Endothelial cell of umbilical vein (primary cell): ENCODE results near the gene LPAR5.

Experiments
- EZH2 ChIP-seq: IDR thresholded peaks from 2 replicates; pipeline ENCODE4 v1.6.1; 2012; ENCODE audit warnings: borderline replicate concordance, low read depth, mild to moderate bottlenecking, moderate library complexity, low read length, inconsistent platforms; ENCODE audit not compliant: severe bottlenecking
- FOS ChIP-seq: IDR thresholded peaks from 2 replicates; pipeline ENCODE4 v1.6.1; 2011; ENCODE audit warnings: mild to moderate bottlenecking, low read length, moderate library complexity, borderline replicate concordance; ENCODE audit not compliant: insufficient read depth
- POLR2A ChIP-seq: IDR thresholded peaks from 2 replicates; pipeline ENCODE4 v1.6.1; 2012; ENCODE audit warnings: low read depth, mild to moderate bottlenecking, control low read depth, low read length
- POLR2AphosphoS5 ChIP-seq: IDR thresholded peaks from 2 replicates; pipeline ENCODE4 v1.6.1; 2012; ENCODE audit warnings: low read depth, mild to moderate bottlenecking, control low read depth, low read length, moderate library complexity; ENCODE audit not compliant: insufficient read depth
- TF ChIP-seq, protein P1 (sequence below), 2 donors: IDR thresholded peaks; 1 replicate in 1 of 2; 2 replicates in 1 of 2; pipeline ENCODE4 v1.5.1; 2011; ENCODE audit warnings: low read length in 2 of 2, mild to moderate bottlenecking in 2 of 2, moderate library complexity in 2 of 2, control low read depth in 1 of 2, inconsistent platforms in 1 of 2, low read depth in 1 of 2; ENCODE audit not compliant: insufficient read depth in 1 of 2; ENCODE audit errors: extremely low read depth in 1 of 2
- TF ChIP-seq, protein P2 (sequence below): IDR thresholded peaks from 2 replicates; pipeline ENCODE4 v1.6.1; 2011; ENCODE audit not compliant: insufficient read depth, insufficient read length

DNA sequence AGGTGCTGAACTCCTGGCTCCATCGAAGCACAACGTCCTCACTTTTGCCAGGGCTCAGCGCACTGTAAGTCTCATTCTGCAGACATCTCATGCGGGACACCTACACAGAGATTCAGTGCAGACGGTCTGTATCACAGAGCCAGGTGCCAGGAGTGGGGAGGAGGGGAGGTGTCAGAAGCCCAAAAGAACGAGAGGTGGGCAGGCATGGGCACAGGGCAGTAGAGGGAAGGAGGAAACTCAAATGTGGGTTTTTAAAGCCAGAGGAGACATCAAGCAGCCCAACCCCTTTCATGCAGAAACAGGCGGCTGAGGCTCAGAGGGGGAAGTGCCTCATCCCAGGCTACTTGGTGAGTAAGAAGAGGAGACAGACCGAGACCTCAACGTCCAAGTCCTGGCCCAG is 2.5 kb upstream of the LPAR5 start:
- TF ChIP-seq, protein P1, sequence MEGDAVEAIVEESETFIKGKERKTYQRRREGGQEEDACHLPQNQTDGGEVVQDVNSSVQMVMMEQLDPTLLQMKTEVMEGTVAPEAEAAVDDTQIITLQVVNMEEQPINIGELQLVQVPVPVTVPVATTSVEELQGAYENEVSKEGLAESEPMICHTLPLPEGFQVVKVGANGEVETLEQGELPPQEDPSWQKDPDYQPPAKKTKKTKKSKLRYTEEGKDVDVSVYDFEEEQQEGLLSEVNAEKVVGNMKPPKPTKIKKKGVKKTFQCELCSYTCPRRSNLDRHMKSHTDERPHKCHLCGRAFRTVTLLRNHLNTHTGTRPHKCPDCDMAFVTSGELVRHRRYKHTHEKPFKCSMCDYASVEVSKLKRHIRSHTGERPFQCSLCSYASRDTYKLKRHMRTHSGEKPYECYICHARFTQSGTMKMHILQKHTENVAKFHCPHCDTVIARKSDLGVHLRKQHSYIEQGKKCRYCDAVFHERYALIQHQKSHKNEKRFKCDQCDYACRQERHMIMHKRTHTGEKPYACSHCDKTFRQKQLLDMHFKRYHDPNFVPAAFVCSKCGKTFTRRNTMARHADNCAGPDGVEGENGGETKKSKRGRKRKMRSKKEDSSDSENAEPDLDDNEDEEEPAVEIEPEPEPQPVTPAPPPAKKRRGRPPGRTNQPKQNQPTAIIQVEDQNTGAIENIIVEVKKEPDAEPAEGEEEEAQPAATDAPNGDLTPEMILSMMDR (IDR thresholded peaks at IDR 0.05; ENCODE audit: extremely low read depth in 1 of 2, insufficient read depth in 1 of 2, low read depth in 1 of 2, low read length in 2 of 2), result no peak
- TF ChIP-seq, protein P2, sequence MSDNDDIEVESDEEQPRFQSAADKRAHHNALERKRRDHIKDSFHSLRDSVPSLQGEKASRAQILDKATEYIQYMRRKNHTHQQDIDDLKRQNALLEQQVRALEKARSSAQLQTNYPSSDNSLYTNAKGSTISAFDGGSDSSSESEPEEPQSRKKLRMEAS, result no peak
- TF ChIP-seq POLR2AphosphoS5 (no peak), EZH2 (no peak), FOS (no peak), POLR2A (no peak)
